ENCODE measurements around the gene RNF31. TPM values are rescaled to one million over a fixed set of nuclear protein-coding genes. Genes with fewer than 3 reads are reported as not detected.

Gene RNF31
- total RNA-seq, 2 donors from 2014 or later: 49.1 to 50.3 TPM

DNA sequence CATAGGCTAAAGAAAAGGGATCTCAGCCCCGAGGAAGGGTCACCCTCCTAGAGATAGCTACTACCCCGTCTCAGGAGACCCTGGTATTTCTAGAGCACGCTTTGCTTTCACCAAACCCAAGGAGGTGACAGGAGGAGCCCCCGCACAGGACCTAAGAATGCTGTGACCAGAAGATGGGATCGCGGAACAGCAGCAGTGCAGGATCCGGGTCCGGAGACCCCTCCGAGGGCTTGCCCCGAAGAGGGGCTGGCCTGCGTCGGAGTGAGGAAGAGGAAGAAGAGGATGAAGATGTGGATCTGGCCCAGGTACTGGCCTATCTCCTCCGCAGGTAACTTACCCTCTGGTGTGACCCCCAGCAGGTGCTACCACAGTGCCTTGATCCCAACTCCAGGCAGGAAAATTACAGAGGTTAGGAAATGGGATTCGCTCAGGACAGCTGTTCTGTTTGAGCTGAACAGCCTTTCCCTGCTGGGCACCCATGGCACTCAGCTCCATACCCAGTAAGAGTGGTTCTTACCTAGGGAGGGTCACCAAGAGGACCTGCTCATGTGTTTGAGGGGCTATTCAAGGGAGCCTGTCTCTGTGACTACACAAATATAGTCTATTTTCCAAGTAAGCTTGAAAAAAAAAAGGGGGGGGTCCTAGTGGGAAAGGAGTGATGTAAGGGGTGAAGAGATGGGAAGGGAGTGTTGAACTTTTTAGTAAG is 31.7 kb upstream of the RNF31 start:
- intact Hi-C loops (cut with DNase I, micrococcal nuclease): no loop called here
- ATAC-seq: no peak
- DNase-seq: peak in 1 of 2 donors; percentile 31

GRCh38 chr14:24116128-24116814 is 31.0 kb upstream of the RNF31 start:
- intact Hi-C loops (cut with DNase I, micrococcal nuclease): no loop called here
- ATAC-seq (no peak), DNase-seq (no peak)

- DNase-seq (no peak), ATAC-seq (no peak)
- intact Hi-C loops (cut with DNase I, micrococcal nuclease): no loop called here
Observed at GRCh38 chr14:24117179-24117578, 30.1 kb upstream of the RNF31 start.

DNA sequence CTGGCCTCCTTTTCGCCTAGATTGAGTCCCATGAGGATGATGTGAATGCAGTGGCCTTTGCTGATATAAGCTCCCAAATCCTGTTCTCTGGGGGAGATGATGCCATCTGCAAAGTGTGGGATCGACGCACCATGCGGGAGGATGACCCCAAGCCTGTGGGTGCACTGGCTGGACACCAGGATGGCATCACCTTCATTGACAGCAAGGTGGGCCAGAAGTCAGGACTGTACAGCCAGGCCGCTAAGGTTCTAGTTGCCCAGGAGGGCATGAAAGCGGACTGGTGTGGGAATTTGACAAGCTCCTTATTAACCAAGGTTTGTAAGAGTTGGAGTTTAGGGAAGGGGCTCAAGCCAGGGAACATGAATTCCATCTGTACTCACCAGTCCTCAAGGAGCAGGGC is 27.6 kb upstream of the RNF31 start:
- ATAC-seq (no peak), DNase-seq (no peak)
- intact Hi-C loops (cut with DNase I, micrococcal nuclease): no loop called here

- no peak for DNase-seq
- intact Hi-C loops (cut with DNase I, micrococcal nuclease): no loop called here
- no peak for ATAC-seq
Observed at GRCh38 chr14:24121210-24121609, 26.1 kb upstream of the RNF31 start.

GRCh38 chr14:24122416-24122815 is 24.9 kb upstream of the RNF31 start:
- DNase-seq: no peak
- ATAC-seq: no peak

GRCh38 chr14:24122898-24123297 is 24.4 kb upstream of the RNF31 start:
- ATAC-seq (no peak), DNase-seq (no peak)
- intact Hi-C loops (cut with DNase I, micrococcal nuclease): no loop called here

More at GRCh38 chr14:24122416-24122815, 24.9 kb upstream of the RNF31 start:
- intact Hi-C loops (cut with DNase I, micrococcal nuclease): no loop called here

GRCh38 chr14:24123424-24124417 is 23.6 kb upstream of the RNF31 start:
- ATAC-seq (peak; percentile 21), DNase-seq (no peak)
- intact Hi-C loops (cut with DNase I, micrococcal nuclease): no loop called here

GRCh38 chr14:24126939-24127338 is 20.4 kb upstream of the RNF31 start:
- intact Hi-C loops (cut with DNase I, micrococcal nuclease): no loop called here
- DNase-seq (no peak), ATAC-seq (no peak)

- intact Hi-C loops (cut with DNase I, micrococcal nuclease): no loop called here
- no peak for DNase-seq
- ATAC-seq: no peak
Observed at GRCh38 chr14:24127673-24128072, 19.6 kb upstream of the RNF31 start.

DNA sequence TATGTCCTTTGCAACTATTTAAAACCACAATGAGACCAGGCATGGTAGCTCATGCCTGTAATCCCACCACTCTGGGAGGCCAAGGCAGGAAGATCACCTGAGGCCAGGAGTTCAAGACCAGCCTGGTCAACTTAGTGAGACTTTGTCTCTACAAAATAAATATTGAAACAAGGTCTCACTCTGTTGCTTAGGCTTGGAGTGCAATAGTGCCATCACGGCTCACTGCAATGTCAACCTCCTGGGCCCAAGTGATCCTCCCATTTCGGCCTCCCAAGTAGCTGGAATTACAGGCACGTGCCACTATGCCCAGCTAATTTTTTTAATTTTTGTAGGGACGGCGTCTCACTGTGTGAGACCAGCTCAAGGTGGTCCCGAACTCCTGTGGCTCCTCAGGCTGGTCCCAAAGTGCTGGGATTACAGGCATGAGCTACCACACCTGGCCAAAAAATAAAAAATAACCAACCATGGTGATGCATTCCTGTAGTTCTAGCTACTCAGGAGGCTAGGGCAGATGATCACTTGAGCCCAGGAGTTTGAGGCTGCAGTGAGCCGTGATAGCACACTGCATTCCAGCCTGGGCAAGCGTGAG is 17.8 kb upstream of the RNF31 start:
- intact Hi-C loops (cut with DNase I, micrococcal nuclease): no loop called here
- no peak for ATAC-seq
- no peak for DNase-seq

GRCh38 chr14:24130380-24130716 is 16.9 kb upstream of the RNF31 start, which contains the start of gene FITM1:
Gene FITM1 (plus strand): TSS chr14:24130659. CDS start chr14:24131564, 905 bp downstream.
- no peak for DNase-seq
- no peak for ATAC-seq
- intact Hi-C loops (cut with DNase I, micrococcal nuclease): no loop called here

GRCh38 chr14:24130717-24131548 is 16.4 kb upstream of the RNF31 start:
- ATAC-seq (no peak), DNase-seq (no peak)
- intact Hi-C loops (cut with DNase I, micrococcal nuclease): no loop called here

- intact Hi-C loops (cut with DNase I, micrococcal nuclease): no loop called here
- DNase-seq (no peak), ATAC-seq (no peak)
Observed at GRCh38 chr14:24131549-24131966, 15.7 kb upstream of the RNF31 start.

GRCh38 chr14:24132061-24132685 is 15.1 kb upstream of the RNF31 start:
- DNase-seq: peak in 1 of 2 donors; percentile 24
- no peak for ATAC-seq
- intact Hi-C loops (cut with DNase I, micrococcal nuclease): no loop called here

DNA sequence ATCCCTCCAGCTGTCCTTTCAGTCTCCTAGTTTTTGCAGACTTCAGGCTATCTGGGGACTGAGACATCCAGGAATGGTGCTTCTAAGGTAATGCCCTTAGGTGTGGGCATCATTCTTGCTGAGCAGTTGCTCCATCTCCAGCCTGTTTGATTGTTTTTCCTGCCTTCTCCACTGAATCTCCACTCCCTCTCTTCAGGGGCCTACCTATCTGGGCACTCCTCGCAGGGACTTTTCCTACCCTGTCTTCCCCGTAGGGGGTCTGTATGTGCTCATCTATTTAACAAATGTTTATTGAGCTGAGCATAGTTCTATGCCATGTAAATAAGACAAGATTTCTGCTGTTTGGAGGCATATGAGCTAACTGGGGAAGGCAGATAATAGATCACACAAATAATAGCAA is 14.3 kb upstream of the RNF31 start:
- intact Hi-C loops (cut with DNase I, micrococcal nuclease): no loop called here
- no peak for DNase-seq
- no peak for ATAC-seq

DNA sequence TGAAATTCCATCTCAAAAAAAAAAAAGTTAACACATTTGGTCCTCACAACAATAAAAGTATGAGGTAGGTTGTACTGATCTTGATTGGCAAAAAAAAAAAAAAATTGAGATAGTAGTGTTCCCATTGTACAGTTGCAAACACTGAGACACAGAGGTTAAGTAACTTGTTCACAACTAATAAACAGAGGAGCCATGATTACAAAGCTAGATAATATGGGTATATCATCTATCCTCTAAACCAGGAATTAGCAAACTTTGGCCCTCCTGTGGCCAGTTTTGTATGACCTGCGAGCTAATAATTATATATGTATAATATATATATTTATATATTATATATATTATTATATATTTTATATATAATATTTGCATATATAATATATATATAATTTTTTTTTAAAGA is 13.6 kb upstream of the RNF31 start:
- intact Hi-C loops (cut with DNase I, micrococcal nuclease): no loop called here
- ATAC-seq (no peak), DNase-seq (no peak)

DNA sequence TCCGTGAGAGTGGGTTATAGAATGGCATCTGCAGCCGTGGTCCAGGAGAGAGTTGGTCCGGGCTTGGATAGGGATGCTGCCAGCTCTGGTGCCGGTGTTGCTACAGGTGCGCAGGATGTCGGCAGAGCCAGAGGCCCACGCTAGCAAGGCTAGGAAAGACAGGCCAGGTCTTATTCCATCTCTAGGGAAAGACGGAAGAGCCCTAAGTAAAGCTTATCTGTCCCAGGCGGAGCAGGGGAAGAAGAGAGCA is 11.8 kb upstream of the RNF31 start:
- intact Hi-C loops (cut with DNase I, micrococcal nuclease): no loop called here
- ATAC-seq (no peak), DNase-seq (no peak)

All from left colon (tissue), 2 donors.